Kidney epithelial cell (primary cell): ENCODE results near the gene POLD2. TPM values are rescaled to one million over a fixed set of nuclear protein-coding genes. Genes with fewer than 3 reads are reported as not detected.
A peak's percentile ranks its signal among the peaks of the same experiment; 100 is the strongest.

Experiments
- DNase-seq: peaks from one replicate; pipeline ENCODE4 v3.0.0-alpha.2; 2010; ENCODE audit warnings: low read depth
- H3K27me3 ChIP-seq: 2 replicates; pipeline ENCODE4 v1.6.0; 2011; ENCODE audit warnings: low read length; ENCODE audit not compliant: control insufficient read depth, insufficient read depth
- H3K36me3 ChIP-seq: 2 replicates; pipeline ENCODE4 v1.5.1; 2011; ENCODE audit warnings: low read length; ENCODE audit not compliant: control insufficient read depth, insufficient read depth
- H3K4me3 ChIP-seq: 2 replicates; pipeline ENCODE4 v1.5.1; 2011; ENCODE audit warnings: low read depth, mild to moderate bottlenecking, control low read depth, low read length
- CTCF ChIP-seq: IDR thresholded peaks from 2 replicates; pipeline ENCODE4 v1.5.1; 2011; ENCODE audit warnings: mild to moderate bottlenecking, moderate library complexity, low read length, control low read depth, inconsistent platforms; ENCODE audit not compliant: insufficient read depth, poor library complexity, severe bottlenecking
- total RNA-seq: library from RNA; depleted of rRNA; stranded (reverse); fragments of >200 nt; gene quantifications from 2 replicates; pipeline ENCODE4 v1.2.3, GENCODE V29; 2015

Gene POLD2
- total RNA-seq, 1 donor from 2014 or later = 73.0 TPM

DNA sequence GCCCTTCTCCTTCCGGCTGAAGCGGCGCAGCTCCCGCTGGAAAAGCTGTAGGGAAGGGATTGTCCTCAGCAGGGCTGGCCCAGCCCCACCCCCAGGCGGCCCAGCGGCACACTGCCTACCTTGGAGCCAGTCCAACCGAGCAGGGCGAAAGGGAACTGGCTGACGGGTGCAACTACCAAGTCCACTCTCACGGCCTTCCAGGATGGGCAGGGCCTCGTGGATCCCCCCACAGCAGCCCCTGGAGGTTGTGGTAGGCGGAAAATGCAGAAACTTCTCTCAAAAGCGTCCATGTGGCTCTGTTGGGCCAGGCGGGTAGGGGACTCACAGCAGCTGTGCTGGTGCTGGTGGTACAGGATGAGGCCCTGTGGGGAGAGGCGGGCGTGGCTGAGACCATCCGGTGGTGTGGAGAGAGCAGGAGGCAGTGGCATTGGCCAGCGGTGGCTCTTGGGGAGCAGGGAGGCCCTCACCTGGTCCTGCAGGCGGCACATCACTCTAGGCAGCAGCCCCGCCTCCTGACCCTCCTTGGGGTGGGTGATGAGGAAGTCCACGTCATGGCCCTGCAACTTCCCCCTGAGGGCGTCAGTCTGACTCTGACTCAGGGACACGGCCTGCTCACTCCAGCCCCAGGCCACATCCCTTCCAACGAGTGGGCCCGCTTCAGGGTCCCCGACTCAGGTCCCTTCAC lies 49.5 kb downstream of the POLD2 start:
- H3K36me3 ChIP-seq = peaks cover 5% of the 10 kb centered on the region
- no peak for DNase-seq
- no peak for TF ChIP-seq CTCF
- H3K27me3 ChIP-seq = no peaks in the 10 kb centered on the region
- H3K4me3 ChIP-seq = no peak overlapping the region

- Histone ChIP-seq H3K4me3 (no peak overlapping the region), H3K27me3 (peaks cover 5% of the 10 kb centered on the region), H3K36me3 (peaks cover 5% of the 10 kb centered on the region)
- peak; percentile 50 for DNase-seq
- peak; percentile 88 for TF ChIP-seq CTCF
Observed at GRCh38 chr7:44072364-44073231, 50.8 kb downstream of the POLD2 start.

- Histone ChIP-seq H3K4me3 (no peak overlapping the region), H3K27me3 (peaks cover 5% of the 10 kb centered on the region), H3K36me3 (peaks cover 5% of the 10 kb centered on the region)
- TF ChIP-seq CTCF = no peak
- DNase-seq = no peak
Observed at GRCh38 chr7:44071726-44072363, 51.5 kb downstream of the POLD2 start.

- H3K36me3 ChIP-seq = no peaks in the 10 kb centered on the region
- no peak for TF ChIP-seq CTCF
- DNase-seq = no peak
- no peak overlapping the region for H3K4me3 ChIP-seq
- H3K27me3 ChIP-seq = peaks cover 35% of the 10 kb centered on the region
Observed at GRCh38 chr7:44068054-44068453, 55.3 kb downstream of the POLD2 start.

DNA sequence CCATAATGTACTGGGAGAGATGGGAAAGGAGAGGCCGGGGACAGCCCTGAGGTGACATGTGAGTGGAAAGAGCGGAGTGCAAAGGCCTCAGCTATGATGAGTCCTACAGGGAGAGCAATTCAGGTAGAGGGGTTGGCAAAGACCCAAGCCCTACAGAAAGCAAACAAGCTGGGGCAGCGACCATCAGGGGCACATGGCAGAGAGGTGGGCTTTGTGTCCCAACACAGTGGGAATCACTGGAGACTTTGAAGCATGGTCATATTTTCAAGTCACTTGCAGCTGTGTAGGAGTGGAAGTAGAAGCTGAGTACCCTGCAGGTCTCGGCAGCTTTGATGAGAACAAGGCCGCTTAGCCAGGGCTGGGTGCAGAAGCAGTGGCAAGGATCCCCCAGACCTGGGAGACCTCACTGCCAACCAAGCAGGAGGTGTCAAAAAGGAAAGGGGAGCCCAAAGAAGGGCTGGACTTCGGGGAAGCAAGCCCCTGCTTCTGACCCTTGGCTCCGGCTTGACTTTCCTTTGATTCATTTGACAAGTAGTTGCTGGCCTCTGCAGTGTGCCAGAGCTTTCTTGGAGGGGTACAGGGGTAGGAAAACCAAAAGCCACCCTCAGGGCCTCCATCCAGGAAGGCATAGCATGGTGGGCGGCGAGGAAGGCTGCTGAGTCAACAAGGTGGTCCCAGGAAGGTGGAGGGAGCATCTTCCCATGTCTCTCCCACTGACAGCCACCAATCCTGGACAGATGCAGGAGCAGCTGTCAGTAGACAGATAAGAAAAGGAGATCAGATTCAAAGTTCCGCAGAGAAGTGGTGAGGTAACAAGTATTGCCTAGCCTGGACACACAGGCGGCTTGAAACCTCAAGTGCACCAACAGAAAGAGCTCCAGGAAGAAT lies 56.0 kb downstream of the POLD2 start:
- no peak for TF ChIP-seq CTCF
- Histone ChIP-seq H3K36me3 (no peaks in the 10 kb centered on the region), H3K27me3 (peaks cover 35% of the 10 kb centered on the region), H3K4me3 (no peak overlapping the region)
- no peak for DNase-seq
